ENCODE data around the gene ARHGAP9.

The ARHGAP9 gene

GRCh38 chr12:57460468-57460784 is 19.2 kb downstream of the ARHGAP9 start (continued):
- TF ChIP-seq ZNF692 (tag by site-specific recombination; IDR thresholded peaks at IDR 0.05) (no peak), GLIS1 (tag by site-specific recombination; IDR thresholded peaks at IDR 0.05) (peak; percentile 96)

DNA sequence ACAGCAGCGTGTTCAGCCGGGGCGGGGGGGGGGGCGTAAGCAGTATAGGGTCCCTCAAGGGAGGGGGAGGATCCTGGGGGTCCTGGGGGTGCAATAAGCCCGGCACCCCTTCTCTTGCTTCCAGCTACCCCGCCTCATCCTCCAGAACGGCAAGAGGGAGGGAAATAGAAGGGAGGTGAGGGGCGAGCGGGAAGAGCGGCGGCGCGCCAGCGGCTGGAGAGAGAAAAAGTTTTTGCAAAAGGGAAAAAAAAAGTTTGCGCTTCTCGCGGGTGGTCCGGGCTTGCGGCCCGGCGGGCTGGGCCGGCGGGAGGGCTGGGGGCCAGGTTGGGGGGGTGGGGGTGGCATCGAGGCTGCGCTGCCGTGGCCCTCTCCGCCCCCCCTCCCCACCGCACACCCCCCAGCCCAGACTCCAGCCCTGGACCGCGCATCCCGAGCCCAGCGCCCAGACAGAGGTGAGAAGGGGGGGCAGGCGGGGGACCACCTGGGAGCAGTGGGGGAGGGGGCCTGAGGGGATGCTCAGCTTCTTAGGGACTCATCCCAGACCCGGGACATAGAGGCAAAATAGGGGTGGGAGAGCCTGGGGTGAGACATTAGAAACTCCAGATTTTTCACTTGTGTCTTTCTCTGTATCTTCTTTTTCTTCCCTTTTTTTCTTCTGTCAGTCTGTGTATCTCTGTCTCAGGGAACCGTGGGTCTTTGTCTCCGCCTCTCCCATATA is 19.8 kb downstream of the ARHGAP9 start, which contains the start of gene GLI1:
Gene GLI1 (plus strand): TSS at position 36 of the 718 bp plus-strand sequence. CDS start 3,907 bp downstream, outside the sequence.
- Histone ChIP-seq H3K4me3 (ENCODE audit: low read depth, low read length) (peak within 1 kb of the TSS; percentile 57), H3K9me3 (ENCODE audit: control insufficient read depth, insufficient read depth, low read depth, low read length) (no peaks in the 10 kb centered on the region), H3K36me3 (ENCODE audit: control insufficient read depth in 2 of 2, insufficient read depth in 1 of 2, low read length in 2 of 2) (no peaks in the 10 kb centered on the region), H3K4me1 (ENCODE audit: control insufficient read depth, insufficient read depth, low read length) (peaks cover 8% of the 10 kb centered on the region), H3K27ac (ENCODE audit: extremely low read depth, low read depth, low read length) (peak within 1 kb of the TSS; percentile 47; the same call in 1 of the 2 replicates)
- POLR2A ChIA-PET, result interaction anchor here (0.6 to 4.0 kb wide), 3 partner anchors 47 to 230 kb away, joined by 3 to 13 read pairs (median 11); partner anchors contain the start of genes DDIT3 and SHMT2
- CTCF ChIA-PET, result interaction anchor here (1.0 to 4.2 kb wide), 28 partner anchors 7 to 246 kb away, joined by 3 to 38 read pairs (median 5); partner anchors contain the start of genes DDIT3 and INHBC
- TF ChIP-seq ZNF398 (tag by site-specific recombination; IDR thresholded peaks at IDR 0.05) (peak; percentile 69), KLF7 (tag by site-specific recombination; IDR thresholded peaks at IDR 0.05; ENCODE audit: borderline replicate concordance) (0 out of 2 replicates have a peak, but pooled peaks have one; percentile 9), KLF8 (tag by site-specific recombination; IDR thresholded peaks at IDR 0.05) (peak; percentile 61; the same call in 1 of the 2 replicates), ZBTB10 (tag by site-specific recombination; IDR thresholded peaks at IDR 0.05) (peak; percentile 82), ZNF600 (tag by site-specific recombination; IDR thresholded peaks at IDR 0.05) (no peak), YY1 (tag by site-specific recombination; IDR thresholded peaks at IDR 0.05) (no peak), ZNF670 (tag by site-specific recombination; IDR thresholded peaks at IDR 0.05; ENCODE audit: low read depth) (no peak), PRDM1 (tag by site-specific recombination; IDR thresholded peaks at IDR 0.05) (peak; percentile 46; the same call in 1 of the 2 replicates), ZNF639 (tag by site-specific recombination; IDR thresholded peaks at IDR 0.05) (peak; percentile 7; the same call in 1 of the 2 replicates), EGR2 (tag by site-specific recombination; IDR thresholded peaks at IDR 0.05; ENCODE audit: low read depth) (peak; percentile 20; the same call in 1 of the 2 replicates), PATZ1 (tag by site-specific recombination; IDR thresholded peaks at IDR 0.05) (peak; percentile 96), ZNF157 (tag by site-specific recombination; IDR thresholded peaks at IDR 0.05) (no peak), ZNF341 (tag by site-specific recombination; IDR thresholded peaks at IDR 0.05; ENCODE audit: low read depth) (peak; percentile 95), KLF16 (tag by site-specific recombination; IDR thresholded peaks at IDR 0.05) (peak; percentile 54), GLIS2 (tag by site-specific recombination; IDR thresholded peaks at IDR 0.05) (peak; percentile 92), IKZF3 (tag by site-specific recombination; IDR thresholded peaks at IDR 0.05) (peak; percentile 34), ZNF660 (tag by site-specific recombination; IDR thresholded peaks at IDR 0.05) (no peak), ZNF202 (tag by site-specific recombination; IDR thresholded peaks at IDR 0.05; ENCODE audit: borderline replicate concordance) (no peak), TRIM28 (IDR thresholded peaks at IDR 0.05; ENCODE audit: borderline replicate concordance, low read length) (no peak), HOXD13 (CRISPR knock-in tag; IDR thresholded peaks at IDR 0.05; ENCODE audit: borderline replicate concordance) (no peak), ZNF274 (IDR thresholded peaks at IDR 0.05; ENCODE audit: low read length) (no peak), ZNF274 (tag by site-specific recombination; IDR thresholded peaks at IDR 0.05; ENCODE audit: borderline replicate concordance) (no peak), FEZF1 (tag by site-specific recombination; IDR thresholded peaks at IDR 0.05) (no peak)
- TF ChIP-seq, protein P1, sequence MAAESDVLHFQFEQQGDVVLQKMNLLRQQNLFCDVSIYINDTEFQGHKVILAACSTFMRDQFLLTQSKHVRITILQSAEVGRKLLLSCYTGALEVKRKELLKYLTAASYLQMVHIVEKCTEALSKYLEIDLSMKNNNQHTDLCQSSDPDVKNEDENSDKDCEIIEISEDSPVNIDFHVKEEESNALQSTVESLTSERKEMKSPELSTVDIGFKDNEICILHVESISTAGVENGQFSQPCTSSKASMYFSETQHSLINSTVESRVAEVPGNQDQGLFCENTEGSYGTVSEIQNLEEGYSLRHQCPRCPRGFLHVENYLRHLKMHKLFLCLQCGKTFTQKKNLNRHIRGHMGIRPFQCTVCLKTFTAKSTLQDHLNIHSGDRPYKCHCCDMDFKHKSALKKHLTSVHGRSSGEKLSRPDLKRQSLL (tag by site-specific recombination; IDR thresholded peaks at IDR 0.05), result no peak

Measured in HEK293 (cell line).